Neutrophil (primary cell): ENCODE measurements around the gene ARHGEF7.

Experiments
- H3K27ac ChIP-seq: fragments of 200-600 bp; sonication (generic); 2 replicates; pipeline ENCODE4 v1.5.1; 2016; ENCODE audit warnings: mild to moderate bottlenecking, moderate library complexity
- H3K27me3 ChIP-seq: fragments of 200-600 bp; sonication (generic); 2 replicates; pipeline ENCODE4 v1.6.0; 2016; ENCODE audit warnings: mild to moderate bottlenecking
- H3K36me3 ChIP-seq: fragments of 200-600 bp; sonication (generic); 2 replicates; pipeline ENCODE4 v1.5.1; 2017
- H3K4me1 ChIP-seq, 2 experiments: fragments of 200-600 bp in 1 of 2; sonication (generic) in 1 of 2; 1 replicate in 1 of 2; 2 replicates in 1 of 2; pipeline versions ENCODE4 v1.5.1 to v1.6.1; 2013 to 2016; ENCODE audit warnings: low read depth in 1 of 2, low read length in 1 of 2, mild to moderate bottlenecking in 1 of 2, moderate library complexity in 1 of 2; ENCODE audit not compliant: control insufficient read depth in 1 of 2, insufficient read depth in 1 of 2
- H3K4me3 ChIP-seq, 2 experiments: fragments of 200-600 bp in 1 of 2; sonication (generic) in 1 of 2; 1 replicate in 1 of 2; 2 replicates in 1 of 2; pipeline ENCODE4 v1.5.1; 2013 to 2016; ENCODE audit warnings: low read depth in 1 of 2, low read length in 1 of 2, mild to moderate bottlenecking in 1 of 2, moderate library complexity in 1 of 2
- H3K9me3 ChIP-seq: fragments of 200-600 bp; sonication (generic); 2 replicates; pipeline ENCODE4 v1.5.1; 2016
- CTCF ChIP-seq: fragments of 200-600 bp; sonication (generic); IDR thresholded peaks from 2 replicates; pipeline ENCODE4 v1.5.1; 2016; ENCODE audit warnings: antibody characterized with exemption

Gene ARHGEF7

GRCh38 chr13:111339366-111340143, 224.4 kb downstream of the ARHGEF7 start:
- H3K27ac ChIP-seq, result no peak overlapping the region
- TF ChIP-seq CTCF, result no peak
- no peaks in the 10 kb centered on the region for H3K36me3 ChIP-seq
- no peaks in the 10 kb centered on the region for H3K4me1 ChIP-seq
- H3K9me3 ChIP-seq, result no peaks in the 10 kb centered on the region
- H3K4me3 ChIP-seq, result no peak overlapping the region
- no peaks in the 10 kb centered on the region for H3K27me3 ChIP-seq

GRCh38 chr13:111341886-111342285, 226.8 kb downstream of the ARHGEF7 start:
- Histone ChIP-seq H3K4me1 (no peaks in the 10 kb centered on the region), H3K27me3 (no peaks in the 10 kb centered on the region), H3K27ac (no peak overlapping the region), H3K36me3 (no peaks in the 10 kb centered on the region), H3K4me3 (no peak overlapping the region), H3K9me3 (no peaks in the 10 kb centered on the region)
- TF ChIP-seq CTCF, result no peak

GRCh38 chr13:111342721-111343120, 227.6 kb downstream of the ARHGEF7 start:
- no peak for TF ChIP-seq CTCF
- Histone ChIP-seq H3K4me1 (no peaks in the 10 kb centered on the region), H3K4me3 (no peak overlapping the region), H3K36me3 (no peaks in the 10 kb centered on the region), H3K27ac (no peak overlapping the region), H3K27me3 (no peaks in the 10 kb centered on the region), H3K9me3 (no peaks in the 10 kb centered on the region)

GRCh38 chr13:111343186-111343805, 228.2 kb downstream of the ARHGEF7 start:
- Histone ChIP-seq H3K4me1 (no peaks in the 10 kb centered on the region), H3K27ac (no peak overlapping the region), H3K9me3 (no peaks in the 10 kb centered on the region), H3K4me3 (no peak overlapping the region), H3K36me3 (no peaks in the 10 kb centered on the region), H3K27me3 (no peaks in the 10 kb centered on the region)
- TF ChIP-seq CTCF, result no peak

- no peak for TF ChIP-seq CTCF
- H3K27ac ChIP-seq, result no peak overlapping the region
These were observed 229.5 kb downstream of the ARHGEF7 start for GRCh38 chr13:111344471-111345191.

More at GRCh38 chr13:111344471-111345191, 229.5 kb downstream of the ARHGEF7 start:
- Histone ChIP-seq H3K36me3 (no peaks in the 10 kb centered on the region), H3K4me1 (no peaks in the 10 kb centered on the region), H3K4me3 (no peak overlapping the region), H3K9me3 (no peaks in the 10 kb centered on the region), H3K27me3 (no peaks in the 10 kb centered on the region)
